HEK293 (cell line): ENCODE measurements around the gene ZNHIT2.

Source experiments
- GLIS1 ChIP-seq: fragments of 450-650 bp; formaldehyde crosslinking; IDR thresholded peaks from 2 replicates; pipeline ENCODE4 v1.5.1; 2016; ENCODE audit warnings: missing biosample characterization, missing genetic modification characterization
- HOXD13 ChIP-seq: sonication (generic); formaldehyde crosslinking; IDR thresholded peaks from 2 replicates; pipeline ENCODE4 v1.8.0; 2022; ENCODE audit warnings: missing genetic modification reagents, borderline replicate concordance
- IKZF3 ChIP-seq: fragments of 450-650 bp; IDR thresholded peaks from 2 replicates; pipeline ENCODE4 v1.5.0; 2018; ENCODE audit warnings: missing biosample characterization, mild to moderate bottlenecking, missing genetic modification characterization, moderate library complexity
- KLF16 ChIP-seq: fragments of 450-650 bp; formaldehyde crosslinking; IDR thresholded peaks from 2 replicates; pipeline ENCODE4 v1.5.1; 2017; ENCODE audit warnings: missing biosample characterization, missing genetic modification characterization
- OVOL3 ChIP-seq: fragments of 450-650 bp; formaldehyde crosslinking; IDR thresholded peaks from 2 replicates; pipeline ENCODE4 v1.5.1; 2016; ENCODE audit warnings: missing biosample characterization, missing genetic modification characterization
- TRIM28 ChIP-seq: IDR thresholded peaks from 2 replicates; pipeline ENCODE4 v1.6.1; 2011; ENCODE audit warnings: low read length, control low read depth, borderline replicate concordance
- WT1 ChIP-seq: fragments of 450-650 bp; formaldehyde crosslinking; IDR thresholded peaks from 2 replicates; pipeline ENCODE4 v1.5.1; 2016; ENCODE audit warnings: missing biosample characterization, missing genetic modification characterization
- YY1 ChIP-seq: fragments of 450-650 bp; formaldehyde crosslinking; IDR thresholded peaks from 2 replicates; pipeline ENCODE4 v1.5.1; 2018; ENCODE audit warnings: missing biosample characterization, missing genetic modification characterization
- ZBTB1 ChIP-seq: fragments of 450-650 bp; formaldehyde crosslinking; IDR thresholded peaks from 2 replicates; pipeline ENCODE4 v1.5.1; 2016; ENCODE audit warnings: missing biosample characterization, missing genetic modification characterization
- ZBTB17 ChIP-seq: fragments of 450-650 bp; formaldehyde crosslinking; IDR thresholded peaks from 2 replicates; pipeline ENCODE4 v1.5.1; 2016; ENCODE audit warnings: missing biosample characterization, missing genetic modification characterization
- ZBTB7A ChIP-seq: fragments of 450-650 bp; formaldehyde crosslinking; IDR thresholded peaks from 2 replicates; pipeline ENCODE4 v1.5.1; 2016; ENCODE audit warnings: low read depth, missing biosample characterization, missing genetic modification characterization
- ZBTB8A ChIP-seq: fragments of 450-650 bp; formaldehyde crosslinking; IDR thresholded peaks from 2 replicates; pipeline ENCODE4 v1.5.1; 2016; ENCODE audit warnings: missing biosample characterization, missing genetic modification characterization
- ZEB2 ChIP-seq: fragments of 450-650 bp; formaldehyde crosslinking; IDR thresholded peaks from 2 replicates; pipeline ENCODE4 v1.5.1; 2016; ENCODE audit warnings: missing biosample characterization, missing genetic modification characterization
- ZFP41 ChIP-seq: fragments of 450-650 bp; formaldehyde crosslinking; IDR thresholded peaks from 2 replicates; pipeline ENCODE4 v1.5.1; 2016; ENCODE audit warnings: missing biosample characterization, missing genetic modification characterization, borderline replicate concordance
- ZIC2 ChIP-seq: fragments of 450-650 bp; formaldehyde crosslinking; IDR thresholded peaks from 2 replicates; pipeline ENCODE4 v1.5.1; 2016; ENCODE audit warnings: missing biosample characterization, missing genetic modification characterization
- ZNF10 ChIP-seq: fragments of 450-650 bp; formaldehyde crosslinking; IDR thresholded peaks from 2 replicates; pipeline ENCODE4 v1.5.1; 2017; ENCODE audit warnings: missing biosample characterization, missing genetic modification characterization
- ZNF133 ChIP-seq: fragments of 450-650 bp; formaldehyde crosslinking; IDR thresholded peaks from 2 replicates; pipeline ENCODE4 v1.5.1; 2016; ENCODE audit warnings: missing biosample characterization, missing genetic modification characterization
- ZNF146 ChIP-seq: fragments of 450-650 bp; formaldehyde crosslinking; IDR thresholded peaks from 2 replicates; pipeline ENCODE4 v1.5.1; 2016; ENCODE audit warnings: missing biosample characterization, missing genetic modification characterization
- ZNF155 ChIP-seq: fragments of 450-650 bp; formaldehyde crosslinking; IDR thresholded peaks from 2 replicates; pipeline ENCODE4 v1.5.1; 2016; ENCODE audit warnings: missing biosample characterization, missing genetic modification characterization
- ZNF2 ChIP-seq: fragments of 450-650 bp; formaldehyde crosslinking; IDR thresholded peaks from 2 replicates; pipeline ENCODE4 v1.5.1; 2016; ENCODE audit warnings: missing biosample characterization, missing genetic modification characterization
- ZNF23 ChIP-seq: fragments of 450-650 bp; formaldehyde crosslinking; IDR thresholded peaks from 2 replicates; pipeline ENCODE4 v1.5.1; 2016; ENCODE audit warnings: missing biosample characterization, missing genetic modification characterization, borderline replicate concordance
- ZNF366 ChIP-seq: fragments of 450-650 bp; formaldehyde crosslinking; conservative IDR thresholded peaks from 2 replicates; pipeline ENCODE4 v1.5.1; 2016; ENCODE audit warnings: missing biosample characterization, missing genetic modification characterization
- ZNF404 ChIP-seq: fragments of 450-650 bp; formaldehyde crosslinking; IDR thresholded peaks from 2 replicates; pipeline ENCODE4 v1.5.1; 2017; ENCODE audit warnings: missing biosample characterization, missing genetic modification characterization
- ZNF514 ChIP-seq: fragments of 450-650 bp; formaldehyde crosslinking; IDR thresholded peaks from 2 replicates; pipeline ENCODE4 v1.5.1; 2016; ENCODE audit warnings: missing biosample characterization, missing genetic modification characterization
- ZNF529 ChIP-seq: fragments of 450-650 bp; formaldehyde crosslinking; IDR thresholded peaks from 2 replicates; pipeline ENCODE4 v1.5.1; 2017; ENCODE audit warnings: missing genetic modification characterization, missing biosample characterization; ENCODE audit not compliant: insufficient replicate concordance
- ZNF544 ChIP-seq: fragments of 450-650 bp; formaldehyde crosslinking; IDR thresholded peaks from 2 replicates; pipeline ENCODE4 v1.5.0; 2017; ENCODE audit warnings: missing biosample characterization, missing genetic modification characterization
- ZNF664 ChIP-seq: fragments of 450-650 bp; formaldehyde crosslinking; IDR thresholded peaks from 2 replicates; pipeline ENCODE4 v1.5.1; 2016; ENCODE audit warnings: missing biosample characterization, missing genetic modification characterization
- ZNF677 ChIP-seq: fragments of 450-650 bp; IDR thresholded peaks from 2 replicates; pipeline ENCODE4 v1.5.0; 2018; ENCODE audit warnings: missing biosample characterization, mild to moderate bottlenecking, missing genetic modification characterization, moderate library complexity
- ZXDB ChIP-seq: fragments of 450-650 bp; formaldehyde crosslinking; IDR thresholded peaks from 2 replicates; pipeline ENCODE4 v1.5.1; 2016; ENCODE audit warnings: missing biosample characterization, missing genetic modification characterization
- TF ChIP-seq, protein P1 (sequence below): fragments of 450-650 bp; formaldehyde crosslinking; optimal IDR thresholded peaks from 2 replicates; pipeline ENCODE3; 2016; ENCODE audit warnings: missing biosample characterization, mild to moderate bottlenecking, missing genetic modification characterization
- TF ChIP-seq, protein P2 (sequence below): fragments of 450-650 bp; formaldehyde crosslinking; IDR thresholded peaks from 2 replicates; pipeline ENCODE4 v1.5.1; 2016; ENCODE audit warnings: missing biosample characterization, missing genetic modification characterization
- TF ChIP-seq, protein P3 (sequence below): fragments of 450-650 bp; formaldehyde crosslinking; conservative IDR thresholded peaks from 2 replicates; pipeline ENCODE4 v1.5.1; 2016; ENCODE audit warnings: low read depth, missing biosample characterization, missing genetic modification characterization
- TF ChIP-seq, protein P4 (sequence below): fragments of 450-650 bp; formaldehyde crosslinking; IDR thresholded peaks from 2 replicates; pipeline ENCODE4 v1.5.1; 2017; ENCODE audit warnings: missing biosample characterization, missing genetic modification characterization
- TF ChIP-seq, protein P5 (sequence below): fragments of 450-650 bp; formaldehyde crosslinking; IDR thresholded peaks from 2 replicates; pipeline ENCODE4 v1.5.1; 2017; ENCODE audit warnings: missing biosample characterization, missing genetic modification characterization

The ZNHIT2 gene

DNA sequence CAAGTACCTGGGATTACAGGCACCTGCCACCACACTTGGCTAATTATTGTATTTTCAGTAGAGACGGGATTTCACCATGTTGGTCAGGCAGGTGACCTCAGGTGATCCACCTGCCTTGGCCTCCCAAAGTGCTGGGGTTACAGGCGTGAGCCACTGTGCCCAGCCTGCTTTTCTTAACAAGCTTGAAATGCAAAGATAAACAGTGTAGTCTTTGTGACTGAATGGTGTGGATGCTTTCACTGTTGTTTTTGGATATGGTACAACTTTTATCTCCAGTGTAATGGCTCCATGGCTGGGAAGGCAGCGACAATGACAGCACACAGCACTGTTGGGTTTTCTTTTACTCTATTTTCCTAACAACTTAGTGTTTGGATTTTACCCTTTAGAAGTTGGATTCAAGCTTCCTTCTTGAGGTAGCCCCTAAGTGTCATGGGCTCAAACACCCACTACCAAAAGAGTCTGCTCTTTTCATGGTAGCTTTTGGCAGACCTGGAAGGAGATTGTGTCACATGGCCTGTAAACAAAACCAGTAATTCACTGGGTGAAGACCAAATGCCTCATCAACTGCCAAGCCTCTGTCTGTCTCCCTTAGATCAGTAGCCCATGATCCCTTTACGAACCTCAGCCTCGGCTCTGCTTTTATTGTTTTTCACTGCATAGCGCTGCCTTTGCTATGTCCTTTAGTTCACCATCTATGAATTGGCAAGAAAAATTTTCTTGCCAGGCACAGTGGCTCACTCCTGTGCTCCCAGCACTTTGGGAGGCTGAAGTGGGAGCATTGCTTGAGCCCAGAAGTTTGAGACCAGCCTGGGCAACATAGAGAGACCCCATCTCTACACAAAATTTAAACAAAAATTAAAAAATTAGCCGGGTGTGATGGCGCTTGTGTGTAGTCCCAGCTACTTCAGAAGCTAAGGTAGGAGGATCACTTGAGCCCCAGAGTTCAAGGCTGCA is 15.1 kb downstream of the ZNHIT2 start (continued):
- TF ChIP-seq, protein P1, sequence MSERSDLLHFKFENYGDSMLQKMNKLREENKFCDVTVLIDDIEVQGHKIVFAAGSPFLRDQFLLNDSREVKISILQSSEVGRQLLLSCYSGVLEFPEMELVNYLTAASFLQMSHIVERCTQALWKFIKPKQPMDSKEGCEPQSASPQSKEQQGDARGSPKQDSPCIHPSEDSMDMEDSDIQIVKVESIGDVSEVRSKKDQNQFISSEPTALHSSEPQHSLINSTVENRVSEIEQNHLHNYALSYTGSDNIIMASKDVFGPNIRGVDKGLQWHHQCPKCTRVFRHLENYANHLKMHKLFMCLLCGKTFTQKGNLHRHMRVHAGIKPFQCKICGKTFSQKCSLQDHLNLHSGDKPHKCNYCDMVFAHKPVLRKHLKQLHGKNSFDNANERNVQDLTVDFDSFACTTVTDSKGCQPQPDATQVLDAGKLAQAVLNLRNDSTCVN, result no peak
- TF ChIP-seq ZEB2 (tag by site-specific recombination), result peak; percentile 88
- TF ChIP-seq ZNF544, result no peak
- TF ChIP-seq ZNF133 (tag by site-specific recombination), result no peak
- TF ChIP-seq ZBTB7A (tag by site-specific recombination), result no peak
- TF ChIP-seq ZNF23 (tag by site-specific recombination), result no peak
- TF ChIP-seq ZNF514, result no peak
- no peak for TF ChIP-seq TRIM28
- peak; percentile 73; the same call in 1 of the 2 replicates for TF ChIP-seq ZXDB (tag by site-specific recombination)
- no peak for TF ChIP-seq ZNF664 (tag by site-specific recombination)
- peak; percentile 71 for TF ChIP-seq ZBTB17
- TF ChIP-seq OVOL3 (tag by site-specific recombination), result 0 out of 2 replicates have a peak, but pooled peaks have one; percentile 49
- TF ChIP-seq, protein P2, sequence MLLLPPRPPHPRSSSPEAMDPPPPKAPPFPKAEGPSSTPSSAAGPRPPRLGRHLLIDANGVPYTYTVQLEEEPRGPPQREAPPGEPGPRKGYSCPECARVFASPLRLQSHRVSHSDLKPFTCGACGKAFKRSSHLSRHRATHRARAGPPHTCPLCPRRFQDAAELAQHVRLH (tag by site-specific recombination), result peak; percentile 60; the same call in 1 of the 2 replicates
- TF ChIP-seq WT1 (tag by site-specific recombination), result no peak
- TF ChIP-seq KLF16 (tag by site-specific recombination), result no peak
- peak; percentile 73 for TF ChIP-seq ZNF10 (tag by site-specific recombination)
- TF ChIP-seq ZNF2 (tag by site-specific recombination), result 0 out of 2 replicates have a peak, but pooled peaks have one; percentile 46
- TF ChIP-seq HOXD13 (CRISPR knock-in tag), result no peak
- TF ChIP-seq ZNF404 (tag by site-specific recombination), result no peak
- TF ChIP-seq, protein P3, sequence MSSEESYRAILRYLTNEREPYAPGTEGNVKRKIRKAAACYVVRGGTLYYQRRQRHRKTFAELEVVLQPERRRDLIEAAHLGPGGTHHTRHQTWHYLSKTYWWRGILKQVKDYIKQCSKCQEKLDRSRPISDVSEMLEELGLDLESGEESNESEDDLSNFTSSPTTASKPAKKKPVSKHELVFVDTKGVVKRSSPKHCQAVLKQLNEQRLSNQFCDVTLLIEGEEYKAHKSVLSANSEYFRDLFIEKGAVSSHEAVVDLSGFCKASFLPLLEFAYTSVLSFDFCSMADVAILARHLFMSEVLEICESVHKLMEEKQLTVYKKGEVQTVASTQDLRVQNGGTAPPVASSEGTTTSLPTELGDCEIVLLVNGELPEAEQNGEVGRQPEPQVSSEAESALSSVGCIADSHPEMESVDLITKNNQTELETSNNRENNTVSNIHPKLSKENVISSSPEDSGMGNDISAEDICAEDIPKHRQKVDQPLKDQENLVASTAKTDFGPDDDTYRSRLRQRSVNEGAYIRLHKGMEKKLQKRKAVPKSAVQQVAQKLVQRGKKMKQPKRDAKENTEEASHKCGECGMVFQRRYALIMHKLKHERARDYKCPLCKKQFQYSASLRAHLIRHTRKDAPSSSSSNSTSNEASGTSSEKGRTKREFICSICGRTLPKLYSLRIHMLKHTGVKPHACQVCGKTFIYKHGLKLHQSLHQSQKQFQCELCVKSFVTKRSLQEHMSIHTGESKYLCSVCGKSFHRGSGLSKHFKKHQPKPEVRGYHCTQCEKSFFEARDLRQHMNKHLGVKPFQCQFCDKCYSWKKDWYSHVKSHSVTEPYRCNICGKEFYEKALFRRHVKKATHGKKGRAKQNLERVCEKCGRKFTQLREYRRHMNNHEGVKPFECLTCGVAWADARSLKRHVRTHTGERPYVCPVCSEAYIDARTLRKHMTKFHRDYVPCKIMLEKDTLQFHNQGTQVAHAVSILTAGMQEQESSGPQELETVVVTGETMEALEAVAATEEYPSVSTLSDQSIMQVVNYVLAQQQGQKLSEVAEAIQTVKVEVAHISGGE (tag by site-specific recombination), result no peak
- TF ChIP-seq ZBTB1 (tag by site-specific recombination), result no peak
- TF ChIP-seq ZNF155 (tag by site-specific recombination), result no peak
- TF ChIP-seq IKZF3 (tag by site-specific recombination), result peak; percentile 68
- TF ChIP-seq, protein P4, sequence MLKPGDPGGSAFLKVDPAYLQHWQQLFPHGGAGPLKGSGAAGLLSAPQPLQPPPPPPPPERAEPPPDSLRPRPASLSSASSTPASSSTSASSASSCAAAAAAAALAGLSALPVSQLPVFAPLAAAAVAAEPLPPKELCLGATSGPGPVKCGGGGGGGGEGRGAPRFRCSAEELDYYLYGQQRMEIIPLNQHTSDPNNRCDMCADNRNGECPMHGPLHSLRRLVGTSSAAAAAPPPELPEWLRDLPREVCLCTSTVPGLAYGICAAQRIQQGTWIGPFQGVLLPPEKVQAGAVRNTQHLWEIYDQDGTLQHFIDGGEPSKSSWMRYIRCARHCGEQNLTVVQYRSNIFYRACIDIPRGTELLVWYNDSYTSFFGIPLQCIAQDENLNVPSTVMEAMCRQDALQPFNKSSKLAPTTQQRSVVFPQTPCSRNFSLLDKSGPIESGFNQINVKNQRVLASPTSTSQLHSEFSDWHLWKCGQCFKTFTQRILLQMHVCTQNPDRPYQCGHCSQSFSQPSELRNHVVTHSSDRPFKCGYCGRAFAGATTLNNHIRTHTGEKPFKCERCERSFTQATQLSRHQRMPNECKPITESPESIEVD (tag by site-specific recombination), result no peak
- TF ChIP-seq YY1 (tag by site-specific recombination), result no peak
- TF ChIP-seq GLIS1 (tag by site-specific recombination), result peak; percentile 85
- no peak for TF ChIP-seq ZNF529 (tag by site-specific recombination)
- TF ChIP-seq ZNF146 (tag by site-specific recombination), result peak; percentile 28; the same call in 1 of the 2 replicates
- no peak for TF ChIP-seq ZFP41 (tag by site-specific recombination)
- peak; percentile 68 for TF ChIP-seq ZNF366 (tag by site-specific recombination)
- no peak for TF ChIP-seq ZNF677
- TF ChIP-seq, protein P5, sequence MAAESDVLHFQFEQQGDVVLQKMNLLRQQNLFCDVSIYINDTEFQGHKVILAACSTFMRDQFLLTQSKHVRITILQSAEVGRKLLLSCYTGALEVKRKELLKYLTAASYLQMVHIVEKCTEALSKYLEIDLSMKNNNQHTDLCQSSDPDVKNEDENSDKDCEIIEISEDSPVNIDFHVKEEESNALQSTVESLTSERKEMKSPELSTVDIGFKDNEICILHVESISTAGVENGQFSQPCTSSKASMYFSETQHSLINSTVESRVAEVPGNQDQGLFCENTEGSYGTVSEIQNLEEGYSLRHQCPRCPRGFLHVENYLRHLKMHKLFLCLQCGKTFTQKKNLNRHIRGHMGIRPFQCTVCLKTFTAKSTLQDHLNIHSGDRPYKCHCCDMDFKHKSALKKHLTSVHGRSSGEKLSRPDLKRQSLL, result peak; percentile 37; the same call in 1 of the 2 replicates
- TF ChIP-seq ZIC2, result no peak
- no peak for TF ChIP-seq ZBTB8A (tag by site-specific recombination)
